Left ventricle myocardium superior (tissue), 1 donor: Measurements from ENCODE around the gene CDKL5. TPM values are rescaled to one million over a fixed set of nuclear protein-coding genes. Genes with fewer than 3 reads are reported as not detected.
A peak's percentile ranks its signal among the peaks of the same experiment; 100 is the strongest.

Experiments used
- ATAC-seq: fragments of 200-7000 bp; cut with Tn5 transposase; one replicate; pipeline ENCODE4 v1.9.1; 2020; ENCODE audit warnings: mild to moderate bottlenecking, moderate library complexity
- DNase-seq: peaks from one replicate; pipeline ENCODE4 v3.0.0-alpha.2; 2020
- intact Hi-C: fragments of 100-400 bp; cut with micrococcal nuclease; formaldehyde crosslinking; loops from one replicate; pipeline ENCODE4 v1.11.0; 2022
- total RNA-seq: library from RNA; stranded (reverse); fragmentation: NEBNext Ultra II Directional; extraction: Animal tissue kit (Norgen Biotek cat#: 25700); gene quantifications from one replicate; pipeline ENCODE4 v1.2.1, GENCODE V29; 2021
- donor health status: DM: no; HTN: yes; CAD: no; lungs with severe emphysema.

CDKL5 gene
- total RNA-seq, 1 donor from 2014 or later: 8.4 TPM

GRCh38 chrX:18448416-18448815 lies 23.0 kb downstream of the CDKL5 start:
- intact Hi-C loops: no loop called here
- DNase-seq (no peak), ATAC-seq (no peak)

- DNase-seq: no peak
- intact Hi-C loops: no loop called here
- ATAC-seq: no peak
Measured at GRCh38 chrX:18449236-18449635, 23.8 kb downstream of the CDKL5 start.

GRCh38 chrX:18455384-18455783 lies 30.0 kb downstream of the CDKL5 start:
- intact Hi-C loops: no loop called here
- ATAC-seq: no peak
- no peak for DNase-seq

- ATAC-seq (no peak), DNase-seq (no peak)
- intact Hi-C loops: no loop called here
Measured at GRCh38 chrX:18457000-18457399, 31.6 kb downstream of the CDKL5 start.

GRCh38 chrX:18461431-18461830 lies 36.0 kb downstream of the CDKL5 start:
- intact Hi-C loops: no loop called here
- ATAC-seq: no peak
- DNase-seq: no peak

GRCh38 chrX:18464499-18464898 lies 39.1 kb downstream of the CDKL5 start:
- ATAC-seq (no peak), DNase-seq (no peak)
- intact Hi-C loops: no loop called here

- no peak for DNase-seq
- no peak for ATAC-seq
- intact Hi-C loops: no loop called here
Measured at GRCh38 chrX:18465051-18465450, 39.6 kb downstream of the CDKL5 start.

GRCh38 chrX:18468599-18468998 lies 43.2 kb downstream of the CDKL5 start:
- no peak for ATAC-seq
- no peak for DNase-seq

GRCh38 chrX:18471296-18471695 lies 45.9 kb downstream of the CDKL5 start:
- ATAC-seq: no peak

More at GRCh38 chrX:18468599-18468998, 43.2 kb downstream of the CDKL5 start:
- intact Hi-C loops: no loop called here

GRCh38 chrX:18490806-18491555 lies 65.6 kb downstream of the CDKL5 start:
- ATAC-seq (no peak), DNase-seq (no peak)
- intact Hi-C loops: no loop called here

More at GRCh38 chrX:18471296-18471695, 45.9 kb downstream of the CDKL5 start:
- DNase-seq: no peak
- intact Hi-C loops: no loop called here

- intact Hi-C loops: no loop called here
- no peak for ATAC-seq
- DNase-seq: no peak
Measured at GRCh38 chrX:18491587-18492340, 66.4 kb downstream of the CDKL5 start.

GRCh38 chrX:18534949-18535348 lies 109.5 kb downstream of the CDKL5 start:
- DNase-seq: no peak
- no peak for ATAC-seq
- intact Hi-C loops: no loop called here

GRCh38 chrX:18537068-18537467 lies 111.7 kb downstream of the CDKL5 start:
- intact Hi-C loops: no loop called here
- no peak for ATAC-seq
- DNase-seq: no peak

GRCh38 chrX:18537524-18537923 lies 112.1 kb downstream of the CDKL5 start:
- intact Hi-C loops: no loop called here
- DNase-seq: no peak
- ATAC-seq: peak; percentile 49

GRCh38 chrX:18542131-18542530 lies 116.7 kb downstream of the CDKL5 start:
- ATAC-seq (no peak), DNase-seq (no peak)
- intact Hi-C loops: no loop called here

GRCh38 chrX:18542905-18543304 lies 117.5 kb downstream of the CDKL5 start:
- ATAC-seq (peak; percentile 34), DNase-seq (no peak)
- intact Hi-C loops: no loop called here

GRCh38 chrX:18543738-18544137 lies 118.3 kb downstream of the CDKL5 start:
- ATAC-seq: no peak
- intact Hi-C loops: no loop called here

GRCh38 chrX:18545771-18546170 lies 120.4 kb downstream of the CDKL5 start:
- intact Hi-C loops: no loop called here
- DNase-seq (no peak), ATAC-seq (no peak)

More at GRCh38 chrX:18543738-18544137, 118.3 kb downstream of the CDKL5 start:
- DNase-seq: no peak

GRCh38 chrX:18548996-18549395 lies 123.6 kb downstream of the CDKL5 start:
- DNase-seq: no peak
- intact Hi-C loops: no loop called here
- ATAC-seq: no peak

- no peak for ATAC-seq
- DNase-seq: no peak
- intact Hi-C loops: no loop called here
Measured at GRCh38 chrX:18549643-18550042, 124.2 kb downstream of the CDKL5 start.

GRCh38 chrX:18557879-18558278 lies 132.5 kb downstream of the CDKL5 start:
- DNase-seq (no peak), ATAC-seq (no peak)
- intact Hi-C loops: no loop called here
